GM19372 (cell line): ENCODE results near the gene MICB.
"Not testable (repeated sequence)": the region's sequence is repeated elsewhere in the genome, so short reads cannot be mapped to it uniquely, and the experiment has no call there.

Experiments
- ATAC-seq: cut with Tn5 transposase; IDR thresholded peaks from one replicate; pipeline ENCODE4 v1.9.1; 2021; ENCODE audit warnings: mild to moderate bottlenecking, low read depth, moderate library complexity; ENCODE audit not compliant: unreplicated experiment

MICB gene

GRCh38 chr6:31473780-31474761, 23.9 kb upstream of the MICB start:
- ATAC-seq = no peak

GRCh38 chr6:31474871-31475286, 23.1 kb upstream of the MICB start:
- no peak for ATAC-seq

GRCh38 chr6:31476515-31477139, 21.3 kb upstream of the MICB start:
- no peak for ATAC-seq

- ATAC-seq = no peak
Measured at GRCh38 chr6:31477521-31477920, 20.4 kb upstream of the MICB start.

- ATAC-seq = no peak
Measured at GRCh38 chr6:31478186-31478950, 19.6 kb upstream of the MICB start.

GRCh38 chr6:31479151-31479932, 18.6 kb upstream of the MICB start:
- ATAC-seq = no peak

- ATAC-seq = no peak
Measured at GRCh38 chr6:31479933-31480535, 17.9 kb upstream of the MICB start.

- no peak for ATAC-seq
Measured at GRCh38 chr6:31480574-31480973, 17.4 kb upstream of the MICB start.

- ATAC-seq = no peak
Measured at GRCh38 chr6:31483392-31483791, 14.6 kb upstream of the MICB start.

- no peak for ATAC-seq
Measured at GRCh38 chr6:31485055-31485454, 12.9 kb upstream of the MICB start.

GRCh38 chr6:31486065-31486837, 11.7 kb upstream of the MICB start:
- not testable (repeated sequence) for ATAC-seq

- ATAC-seq = not testable (repeated sequence)
Measured at GRCh38 chr6:31487674-31488073, 10.3 kb upstream of the MICB start.

GRCh38 chr6:31489086-31489485, 8.9 kb upstream of the MICB start:
- ATAC-seq = no peak

GRCh38 chr6:31490115-31490873, 7.7 kb upstream of the MICB start:
- no peak for ATAC-seq

- ATAC-seq = not testable (repeated sequence)
Measured at GRCh38 chr6:31493550-31493874, 4.4 kb upstream of the MICB start.

GRCh38 chr6:31493875-31494694, 3.9 kb upstream of the MICB start:
- ATAC-seq = no peak

GRCh38 chr6:31495580-31495979, 2.4 kb upstream of the MICB start:
- no peak for ATAC-seq

- not testable (repeated sequence) for ATAC-seq
Measured at GRCh38 chr6:31496826-31497225, 1.1 kb upstream of the MICB start.
